ENCODE measurements around the gene RETREG2.

Gene RETREG2

DNA sequence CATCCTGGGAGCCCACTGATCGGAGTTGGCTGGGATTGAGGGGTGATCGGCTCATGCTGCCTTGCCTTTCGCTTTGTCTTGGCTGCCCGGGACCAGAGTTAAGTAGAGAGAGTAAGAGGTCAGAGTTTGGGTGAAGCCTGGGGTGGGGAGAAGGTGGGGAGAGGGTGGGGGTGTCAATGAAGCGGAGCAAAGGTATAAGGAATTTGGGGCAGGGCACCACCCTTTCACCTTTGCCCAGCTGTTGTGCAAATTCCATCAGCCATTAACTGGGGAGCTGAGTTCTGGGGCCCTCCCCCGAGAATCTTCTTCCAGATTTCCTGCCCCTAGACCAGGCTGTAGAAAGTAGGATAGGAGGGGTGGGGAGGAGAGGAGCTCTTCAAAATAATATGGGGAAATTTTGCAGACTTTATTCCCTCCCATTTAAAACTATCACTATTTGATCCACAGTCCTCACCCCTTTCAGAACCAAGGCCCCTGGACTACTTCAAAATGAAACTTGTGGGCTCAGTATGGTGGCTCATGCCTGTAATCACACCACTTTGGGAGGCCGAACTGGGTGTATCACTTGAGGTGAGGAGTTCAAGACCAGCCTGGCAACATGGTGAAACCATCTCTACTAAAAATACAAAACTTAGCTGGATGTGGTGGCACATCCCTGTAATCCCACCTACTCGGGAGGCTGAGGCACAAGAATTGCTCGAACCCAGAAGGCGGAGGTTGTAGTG is 8.0 kb upstream of the RETREG2 start, which contains the start of gene SLC23A3:
SLC23A3 (minus strand) TSS at position 100 of the 725 bp plus-strand sequence; CDS start at position 55, 45 bp downstream.
- Histone ChIP-seq H3K27ac (no peak within 1 kb of the TSS), H3K4me3 (ENCODE audit: low read depth, low read length) (no peak within 1 kb of the TSS), H3K36me3 (replicated peaks) (peaks cover 16% of the 10 kb centered on the region), H3K27me3 (replicated peaks) (no peaks in the 10 kb centered on the region)
- no peak for DNase-seq
- in situ Hi-C loops (cut with HindIII; ENCODE audit: low pct_ligation_motif_present, low sequenced_read_pairs): no loop called here
- TF ChIP-seq, protein P1, sequence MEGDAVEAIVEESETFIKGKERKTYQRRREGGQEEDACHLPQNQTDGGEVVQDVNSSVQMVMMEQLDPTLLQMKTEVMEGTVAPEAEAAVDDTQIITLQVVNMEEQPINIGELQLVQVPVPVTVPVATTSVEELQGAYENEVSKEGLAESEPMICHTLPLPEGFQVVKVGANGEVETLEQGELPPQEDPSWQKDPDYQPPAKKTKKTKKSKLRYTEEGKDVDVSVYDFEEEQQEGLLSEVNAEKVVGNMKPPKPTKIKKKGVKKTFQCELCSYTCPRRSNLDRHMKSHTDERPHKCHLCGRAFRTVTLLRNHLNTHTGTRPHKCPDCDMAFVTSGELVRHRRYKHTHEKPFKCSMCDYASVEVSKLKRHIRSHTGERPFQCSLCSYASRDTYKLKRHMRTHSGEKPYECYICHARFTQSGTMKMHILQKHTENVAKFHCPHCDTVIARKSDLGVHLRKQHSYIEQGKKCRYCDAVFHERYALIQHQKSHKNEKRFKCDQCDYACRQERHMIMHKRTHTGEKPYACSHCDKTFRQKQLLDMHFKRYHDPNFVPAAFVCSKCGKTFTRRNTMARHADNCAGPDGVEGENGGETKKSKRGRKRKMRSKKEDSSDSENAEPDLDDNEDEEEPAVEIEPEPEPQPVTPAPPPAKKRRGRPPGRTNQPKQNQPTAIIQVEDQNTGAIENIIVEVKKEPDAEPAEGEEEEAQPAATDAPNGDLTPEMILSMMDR (IDR thresholded peaks at IDR 0.05; ENCODE audit: low read depth, low read length, missing control alignments): no peak

DNA sequence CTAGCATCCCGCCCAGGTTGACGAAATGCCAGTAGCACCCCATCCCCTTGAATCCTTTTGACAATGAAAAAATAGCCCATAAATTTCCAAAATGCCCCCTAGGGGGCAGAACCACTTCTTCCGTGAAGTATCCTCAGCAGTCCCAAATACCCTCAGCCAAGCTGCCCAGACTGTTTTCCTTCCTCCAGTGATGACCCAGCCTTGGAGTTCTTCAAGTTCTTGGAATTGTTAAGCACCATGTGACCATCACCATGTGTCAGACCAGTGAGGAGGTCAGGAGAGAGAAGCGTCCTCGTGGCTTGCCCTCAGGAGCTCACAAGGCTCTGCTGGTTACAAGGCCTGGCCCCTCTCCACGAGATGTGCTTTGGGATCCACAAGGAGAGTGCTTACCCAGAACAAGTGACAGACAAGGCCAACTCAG is 6.8 kb upstream of the RETREG2 start:
- TF ChIP-seq, protein P1 (IDR thresholded peaks at IDR 0.05; ENCODE audit: low read depth, low read length, missing control alignments): peak; percentile 82
- in situ Hi-C loops (cut with HindIII; ENCODE audit: low pct_ligation_motif_present, low sequenced_read_pairs): no loop called here
- DNase-seq: peak; percentile 71
- Histone ChIP-seq H3K4me3 (ENCODE audit: low read depth, low read length) (no peak overlapping the region), H3K27ac (no peak overlapping the region), H3K36me3 (replicated peaks) (peaks cover 16% of the 10 kb centered on the region), H3K27me3 (replicated peaks) (no peaks in the 10 kb centered on the region)

DNA sequence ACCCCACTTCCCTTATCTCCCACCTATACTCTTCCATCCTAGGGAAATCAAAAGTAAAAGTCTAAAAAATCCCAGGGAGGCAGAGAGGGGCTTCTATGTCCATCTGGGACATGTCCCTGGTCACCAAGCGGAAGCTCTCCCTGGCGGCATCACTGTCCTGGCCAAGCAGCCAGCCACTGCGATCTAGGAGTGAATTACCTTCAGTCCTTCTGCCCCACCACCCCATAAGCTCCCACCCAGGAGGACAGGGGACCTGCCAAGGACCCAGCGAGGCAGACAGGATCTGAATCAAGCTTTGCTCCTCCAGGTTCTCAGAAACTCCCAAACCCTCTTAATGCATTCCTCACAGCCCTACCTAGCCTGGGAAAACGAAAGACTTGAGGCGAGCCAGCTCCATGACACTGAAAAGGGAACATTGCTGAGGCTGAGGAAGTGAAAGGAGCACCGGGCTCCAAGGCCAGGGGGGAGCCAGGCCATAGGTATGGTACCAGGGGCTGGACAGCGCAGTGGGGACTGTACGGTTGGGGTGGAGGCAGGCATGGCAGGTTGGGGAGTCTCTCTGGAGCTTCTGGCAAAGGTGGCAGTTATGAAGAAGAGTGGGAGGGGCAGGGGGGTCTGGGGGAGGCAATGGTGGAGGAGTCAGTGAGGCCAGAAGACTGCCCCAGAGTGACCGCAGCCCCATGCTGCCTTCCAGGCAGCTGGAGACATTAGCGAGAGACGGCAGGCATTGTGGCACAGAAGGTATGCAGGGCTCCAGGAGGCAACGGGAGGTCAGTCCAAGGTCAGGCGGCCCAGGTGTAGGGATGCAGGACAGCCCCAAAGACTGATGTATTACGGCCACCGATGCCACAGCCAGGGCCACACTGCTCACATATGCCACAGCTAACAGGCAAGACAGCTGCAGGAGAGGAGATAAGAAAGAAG is 5.6 kb upstream of the RETREG2 start:
- H3K27ac ChIP-seq: no peak overlapping the region

DNA sequence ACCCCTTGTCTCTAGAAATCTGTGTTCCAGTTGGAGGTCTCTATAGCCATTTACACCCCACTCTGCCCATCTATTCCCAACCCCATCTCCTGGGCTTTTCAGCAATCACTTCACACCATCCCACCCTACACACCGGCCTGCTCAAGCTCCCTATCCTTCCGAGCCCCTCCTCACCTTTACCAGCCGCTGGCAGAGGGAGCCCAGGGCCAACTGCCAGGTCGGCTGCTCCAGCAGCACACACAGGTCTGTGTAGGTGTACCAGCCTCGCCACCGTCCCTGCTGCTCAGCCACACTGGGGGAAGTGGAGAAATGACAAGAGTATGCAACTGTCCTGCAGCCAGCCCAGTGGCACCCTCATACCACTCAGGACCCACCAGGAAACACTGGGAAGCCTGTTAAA is 4.9 kb upstream of the RETREG2 start:
- Histone ChIP-seq H3K27me3 (replicated peaks) (no peaks in the 10 kb centered on the region), H3K27ac (no peak overlapping the region), H3K4me3 (ENCODE audit: low read depth, low read length) (no peak overlapping the region), H3K36me3 (replicated peaks) (peaks cover 16% of the 10 kb centered on the region)
- no peak for DNase-seq
- in situ Hi-C loops (cut with HindIII; ENCODE audit: low pct_ligation_motif_present, low sequenced_read_pairs): no loop called here
- TF ChIP-seq, protein P1 (IDR thresholded peaks at IDR 0.05; ENCODE audit: low read depth, low read length, missing control alignments): no peak

More for the DNA sequence above, 5.6 kb upstream of the RETREG2 start:
- Histone ChIP-seq H3K36me3 (replicated peaks) (peaks cover 16% of the 10 kb centered on the region), H3K27me3 (replicated peaks) (no peaks in the 10 kb centered on the region), H3K4me3 (ENCODE audit: low read depth, low read length) (no peak overlapping the region)
- DNase-seq: no peak
- TF ChIP-seq, protein P1 (IDR thresholded peaks at IDR 0.05; ENCODE audit: low read depth, low read length, missing control alignments): no peak
- in situ Hi-C loops (cut with HindIII; ENCODE audit: low pct_ligation_motif_present, low sequenced_read_pairs): no loop called here

DNA sequence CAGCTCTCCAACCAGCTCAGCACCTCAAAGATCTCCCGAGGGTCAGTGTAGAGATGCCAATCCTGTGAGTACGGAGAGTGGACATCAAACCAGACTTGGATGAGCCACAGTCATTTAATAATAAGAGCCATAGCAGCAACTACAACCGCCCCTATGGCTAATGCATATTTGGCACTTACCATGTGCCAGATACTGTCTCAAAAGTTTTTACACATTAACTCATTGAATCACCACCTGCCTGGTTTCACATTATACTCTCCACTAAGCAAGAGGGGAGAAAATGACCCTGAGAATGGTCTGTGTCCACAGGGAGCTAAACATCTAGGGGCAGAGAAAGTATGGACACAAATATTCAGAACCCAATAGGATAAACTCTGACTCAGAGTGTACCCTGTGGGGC is 3.9 kb upstream of the RETREG2 start:
- peaks cover 16% of the 10 kb centered on the region for H3K36me3 ChIP-seq (replicated peaks)
- no peak for DNase-seq
- H3K4me3 ChIP-seq (ENCODE audit: low read depth, low read length): no peak overlapping the region
- TF ChIP-seq, protein P1 (IDR thresholded peaks at IDR 0.05; ENCODE audit: low read depth, low read length, missing control alignments): no peak
- H3K27ac ChIP-seq: no peak overlapping the region
- no peaks in the 10 kb centered on the region for H3K27me3 ChIP-seq (replicated peaks)
- in situ Hi-C loops (cut with HindIII; ENCODE audit: low pct_ligation_motif_present, low sequenced_read_pairs): no loop called here
